D341Med (cell line): Measurements from ENCODE around the gene BRI3.

Source experiments
- DNase-seq: peaks from one replicate; pipeline ENCODE4 v3.0.0; 2012; ENCODE audit warnings: low spot score

The BRI3 gene, protein sequence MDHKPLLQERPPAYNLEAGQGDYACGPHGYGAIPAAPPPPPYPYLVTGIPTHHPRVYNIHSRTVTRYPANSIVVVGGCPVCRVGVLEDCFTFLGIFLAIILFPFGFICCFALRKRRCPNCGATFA

DNA sequence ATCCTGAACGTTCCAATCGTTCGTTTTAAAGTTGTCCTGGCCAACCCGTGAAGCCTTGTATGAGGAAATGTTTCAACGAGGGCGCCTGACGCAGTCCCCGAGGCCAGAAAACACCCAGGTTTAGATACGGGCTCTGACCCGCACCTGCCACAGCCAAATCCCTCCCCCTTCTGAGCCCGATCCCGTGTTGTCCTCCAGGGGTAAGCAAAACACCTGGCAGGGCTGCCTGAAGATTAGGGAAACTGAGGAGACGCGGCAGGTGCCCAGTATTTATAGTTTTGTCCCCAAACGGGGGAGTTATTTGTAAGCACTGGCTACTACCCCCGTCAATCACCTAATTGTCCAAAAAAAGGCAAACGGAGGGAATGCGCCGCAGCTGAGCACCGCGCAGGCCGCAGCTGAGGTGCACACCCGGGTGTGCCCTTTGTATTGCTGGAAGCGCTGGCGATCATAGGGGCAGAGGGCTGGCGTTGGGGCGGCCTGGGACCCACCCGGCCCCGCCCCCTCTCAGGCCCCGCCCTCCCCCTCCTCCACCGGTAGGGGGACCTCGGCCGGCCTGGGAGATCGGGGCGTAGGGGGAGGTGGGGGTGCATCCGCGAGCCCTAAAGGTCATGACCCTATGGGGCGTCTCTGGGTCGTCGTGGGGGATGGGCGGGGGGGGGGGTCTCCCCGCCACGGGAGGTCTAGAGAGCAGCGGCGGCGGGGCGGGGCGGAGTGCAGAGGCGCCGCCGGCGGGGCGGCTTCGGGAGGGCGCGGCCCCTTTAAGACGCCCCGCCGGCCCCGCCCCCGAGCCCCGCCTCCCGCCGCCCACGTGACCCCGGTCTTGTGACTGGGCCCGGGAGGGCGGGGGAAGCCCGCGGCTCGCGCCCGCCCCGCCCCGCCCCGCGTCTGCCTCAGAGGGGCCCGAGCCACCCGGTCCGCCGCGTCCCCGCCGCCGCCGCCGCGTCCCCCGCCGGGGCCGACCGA, at the start of gene BRI3:
Gene BRI3, plus strand, starts transcription at position 896 of the 966 bp plus-strand sequence. CDS start 110 bp downstream, outside the sequence.
- peak; percentile 98 for DNase-seq

DNA sequence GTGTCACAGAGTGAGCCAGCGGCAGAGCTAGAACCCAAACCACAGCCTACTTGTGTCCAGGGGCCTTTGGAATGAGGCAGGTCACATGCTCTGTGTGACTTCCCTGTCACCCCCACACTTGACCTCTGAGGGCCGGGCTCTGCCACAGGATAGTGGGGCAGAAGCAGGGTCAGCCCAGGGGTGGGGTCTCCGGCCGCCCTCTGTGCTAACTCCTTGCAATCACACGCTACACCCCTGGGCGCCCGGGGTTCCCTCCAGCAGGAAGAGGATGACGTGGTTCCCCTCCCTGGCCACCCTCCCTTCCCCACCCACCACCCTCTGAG, 49.3 kb upstream of the BRI3 start:
- no peak for DNase-seq

DNA sequence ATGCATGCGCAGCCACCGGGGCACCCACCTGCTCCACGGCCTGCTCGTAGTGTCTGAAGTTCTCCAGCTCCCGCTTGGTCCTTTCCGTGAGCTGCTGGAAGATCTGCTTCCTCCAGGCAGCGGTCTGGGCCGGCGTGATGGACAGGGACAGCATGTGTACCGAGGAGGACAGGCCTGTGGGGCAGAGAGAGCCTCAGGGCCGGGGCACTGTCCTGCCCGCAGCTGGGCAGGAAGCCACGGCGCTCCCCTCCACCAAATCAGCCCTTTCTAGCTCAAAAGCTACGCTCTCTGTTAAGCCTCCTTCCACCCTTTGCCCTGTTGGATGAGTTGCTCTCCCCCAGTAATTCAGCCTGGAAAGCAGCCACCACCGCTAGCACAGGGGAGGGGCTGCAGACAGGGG, 48.7 kb upstream of the BRI3 start:
- DNase-seq = no peak

DNA sequence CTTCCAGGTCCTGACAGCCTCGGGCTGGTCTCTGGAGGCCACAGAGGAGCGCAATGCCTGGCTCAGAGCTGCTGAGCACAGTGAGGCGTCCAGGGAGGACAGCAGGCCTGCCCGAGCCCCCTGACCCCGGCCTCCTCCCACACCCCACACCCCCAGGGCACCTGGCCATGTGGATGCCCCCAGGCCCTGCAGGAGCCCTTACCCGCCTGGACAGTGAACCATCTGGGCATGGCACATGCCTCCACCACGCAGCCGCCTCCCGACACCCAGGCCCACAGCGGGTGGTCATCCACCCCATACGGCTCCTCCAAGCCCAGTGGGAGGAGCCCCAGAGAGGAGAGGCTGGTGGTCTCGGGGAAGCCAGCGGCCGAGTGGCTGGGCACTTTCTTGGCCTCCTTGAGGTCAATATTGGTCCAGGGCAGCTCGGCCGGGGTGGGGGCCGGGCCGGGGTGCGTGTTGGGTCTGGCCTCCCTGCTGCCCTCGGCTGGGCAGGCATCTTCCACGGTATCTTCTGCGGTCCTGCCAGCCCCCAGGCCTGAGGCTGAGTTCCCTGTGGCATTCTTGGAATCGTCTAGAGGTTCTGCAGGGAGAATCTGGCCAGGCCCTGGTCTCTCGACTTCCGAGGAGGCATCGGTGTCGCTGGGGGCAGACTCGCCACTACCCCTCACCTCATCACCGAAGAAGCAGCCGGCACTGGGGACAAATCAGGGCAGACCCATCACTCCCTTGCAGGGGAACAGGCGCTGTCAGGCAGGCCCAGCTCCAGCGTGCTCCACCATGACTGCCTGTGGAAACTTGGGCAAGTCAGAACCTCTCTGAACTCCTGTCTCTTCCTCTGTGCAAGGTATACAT, 48.0 kb upstream of the BRI3 start:
- DNase-seq = no peak

DNA sequence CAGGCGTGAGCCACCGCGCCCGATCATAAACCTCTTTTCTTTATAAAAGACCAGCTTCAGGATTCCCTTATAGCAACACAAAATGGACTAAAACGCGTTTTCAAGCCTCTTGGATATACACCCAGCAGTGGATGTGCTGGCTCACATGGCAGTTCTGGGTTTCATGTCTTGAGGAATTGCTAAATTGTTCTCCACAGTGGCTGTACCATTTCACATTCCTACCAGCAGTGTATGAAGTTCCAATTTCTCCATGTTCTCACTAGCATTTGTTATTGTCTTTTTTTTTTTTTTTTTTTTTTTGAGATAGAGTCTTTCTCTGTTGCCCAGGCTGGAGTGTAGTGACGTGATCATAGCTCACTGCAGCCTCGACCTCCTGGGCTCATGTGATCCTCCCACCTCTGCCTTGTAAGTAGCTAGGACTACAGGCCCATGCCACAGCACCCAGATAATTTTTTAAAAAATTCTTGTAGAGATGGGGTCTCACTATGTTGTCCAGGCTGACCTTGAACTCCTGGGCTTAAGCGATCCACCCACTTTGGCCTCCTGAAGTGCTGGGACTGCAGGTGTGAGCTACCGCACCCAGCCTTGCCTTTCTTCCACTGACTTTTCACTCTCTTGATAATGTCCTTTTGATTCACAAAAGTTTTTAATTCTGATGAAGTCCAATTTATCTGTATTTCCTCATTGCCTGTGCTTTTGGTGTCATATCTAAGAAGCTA, 46.9 kb upstream of the BRI3 start:
- no peak for DNase-seq

DNA sequence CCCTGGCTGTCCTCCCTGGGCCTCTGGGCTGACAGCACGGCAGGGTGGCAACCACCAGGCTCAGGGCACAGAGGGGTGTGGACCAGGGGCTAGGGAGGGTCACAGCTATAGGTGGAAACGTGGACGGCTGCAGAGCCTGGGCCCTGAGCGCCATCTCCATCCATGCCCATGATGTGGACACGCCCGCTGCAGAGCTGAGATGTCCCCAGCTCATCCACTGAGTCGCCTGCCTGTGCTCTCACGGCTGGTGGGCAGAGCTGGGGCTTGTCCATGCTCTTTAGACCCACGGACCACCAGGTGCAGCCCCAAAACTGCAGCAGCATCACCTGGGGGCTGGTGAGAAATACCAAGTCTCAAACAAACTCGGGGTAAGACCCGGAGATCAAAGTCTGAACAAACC, 45.6 kb upstream of the BRI3 start:
- no peak for DNase-seq

DNA sequence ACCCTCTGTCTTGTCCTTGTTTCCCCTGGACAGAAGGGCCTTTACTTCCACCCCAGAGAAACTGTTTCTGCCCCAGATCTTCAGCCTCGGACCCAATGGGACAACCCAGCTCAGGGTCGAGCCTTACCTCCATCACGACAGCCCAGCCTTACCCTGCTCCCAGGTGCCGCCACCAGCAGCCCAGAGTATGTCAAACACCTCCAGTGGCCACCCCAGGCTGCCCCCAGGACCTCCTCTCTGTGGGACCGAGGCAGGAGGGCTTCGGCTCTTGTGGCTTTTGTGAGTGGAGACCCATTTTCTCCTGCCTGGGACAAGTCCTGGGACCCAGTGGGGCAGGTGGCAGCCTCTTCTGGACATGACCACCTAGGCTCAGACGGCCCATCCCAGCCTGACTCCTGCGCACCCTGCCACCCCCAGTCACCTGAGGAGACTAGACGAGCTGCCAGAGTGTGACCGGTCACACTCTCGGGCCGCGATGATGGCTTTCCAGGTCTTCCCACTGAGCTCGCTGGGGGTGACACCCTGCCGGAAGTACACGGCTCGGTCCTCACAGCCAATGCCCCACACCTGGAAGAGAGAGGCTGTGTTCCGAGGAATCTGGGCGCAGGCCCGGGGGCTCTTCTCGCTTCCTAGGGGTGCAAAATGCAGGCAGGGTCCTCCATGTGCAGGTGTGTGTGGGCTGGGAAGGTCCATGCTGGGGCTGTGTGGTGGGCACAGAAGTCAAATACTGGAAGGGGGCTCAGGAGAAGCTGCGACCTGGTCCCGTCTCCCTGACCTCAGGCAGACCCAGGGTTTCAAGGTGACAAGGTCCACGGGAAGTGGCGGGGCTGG, 44.9 kb upstream of the BRI3 start:
- DNase-seq = no peak

DNA sequence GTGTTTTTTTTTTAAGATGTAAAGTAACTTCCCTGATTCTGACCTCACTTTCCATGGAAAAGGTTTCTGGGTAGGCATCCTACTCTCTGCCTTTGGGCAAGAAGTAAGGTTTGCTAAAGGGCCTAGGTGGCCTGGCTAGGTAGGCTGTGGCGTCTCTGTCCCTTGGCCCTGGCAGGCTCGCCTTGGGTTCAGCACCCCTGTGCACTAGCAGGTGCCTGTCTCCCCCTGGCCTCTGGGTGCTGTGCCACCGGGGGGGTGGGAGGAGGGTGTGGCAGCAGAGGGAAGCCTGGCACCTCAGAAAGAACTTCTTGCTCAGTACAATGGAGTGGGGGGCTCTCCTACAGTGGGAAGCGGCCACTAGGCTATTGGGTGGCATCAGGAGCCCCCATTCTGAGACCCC, 43.4 kb upstream of the BRI3 start:
- peak; percentile 6 for DNase-seq

DNA sequence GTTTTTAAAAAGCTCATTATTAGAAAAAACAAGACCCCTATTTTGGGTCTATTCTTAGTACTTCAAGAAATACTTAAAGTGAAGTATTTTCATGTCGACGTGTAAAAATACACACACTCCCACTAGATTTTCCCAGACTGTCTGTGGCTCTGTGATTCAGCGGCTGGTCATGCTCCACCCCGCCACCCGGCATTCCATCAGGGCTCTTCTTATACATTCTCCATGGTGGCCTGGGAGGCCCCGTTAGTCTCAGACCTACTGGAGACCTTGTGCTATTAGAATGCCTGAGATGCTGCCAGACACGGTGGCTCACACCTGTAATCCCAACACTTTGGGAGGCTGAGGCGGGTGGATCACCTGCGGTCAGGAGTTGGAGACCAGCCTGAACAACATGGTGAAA, 42.5 kb upstream of the BRI3 start:
- DNase-seq = no peak

DNA sequence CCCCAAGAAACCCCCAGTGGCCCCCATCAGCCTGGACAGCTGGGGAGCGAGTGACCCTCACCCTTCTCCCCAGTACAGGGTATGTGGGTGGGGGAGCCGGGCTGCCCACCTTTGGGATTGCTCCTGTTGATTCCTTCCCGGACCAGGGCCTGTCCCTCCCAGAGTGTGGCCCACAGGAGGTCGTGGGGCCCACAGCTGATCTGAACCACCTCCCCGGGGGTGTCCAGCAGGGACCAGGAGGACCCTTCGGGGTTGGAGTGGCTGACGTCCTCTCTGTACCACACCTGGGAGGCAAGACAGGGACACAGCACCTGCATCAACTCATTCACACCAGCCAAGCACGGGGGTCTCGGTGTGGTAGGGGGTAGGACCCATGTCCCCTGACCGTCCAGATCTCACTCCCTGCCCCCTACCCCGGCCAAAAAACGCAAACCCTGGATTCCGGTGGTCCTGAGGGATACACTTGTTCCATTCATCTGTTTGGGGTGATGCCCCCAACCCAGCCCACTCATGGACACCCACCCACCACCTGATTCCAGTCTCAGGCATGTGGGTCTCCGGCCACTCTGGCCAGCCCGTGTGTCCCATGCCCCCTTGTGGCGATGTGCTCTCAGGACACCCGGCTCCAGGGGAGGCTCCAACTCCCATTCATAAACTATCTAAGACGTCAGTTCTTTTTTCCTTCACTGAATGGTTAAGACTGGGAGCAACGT, 40.4 kb upstream of the BRI3 start:
- DNase-seq = peak; percentile 77

DNA sequence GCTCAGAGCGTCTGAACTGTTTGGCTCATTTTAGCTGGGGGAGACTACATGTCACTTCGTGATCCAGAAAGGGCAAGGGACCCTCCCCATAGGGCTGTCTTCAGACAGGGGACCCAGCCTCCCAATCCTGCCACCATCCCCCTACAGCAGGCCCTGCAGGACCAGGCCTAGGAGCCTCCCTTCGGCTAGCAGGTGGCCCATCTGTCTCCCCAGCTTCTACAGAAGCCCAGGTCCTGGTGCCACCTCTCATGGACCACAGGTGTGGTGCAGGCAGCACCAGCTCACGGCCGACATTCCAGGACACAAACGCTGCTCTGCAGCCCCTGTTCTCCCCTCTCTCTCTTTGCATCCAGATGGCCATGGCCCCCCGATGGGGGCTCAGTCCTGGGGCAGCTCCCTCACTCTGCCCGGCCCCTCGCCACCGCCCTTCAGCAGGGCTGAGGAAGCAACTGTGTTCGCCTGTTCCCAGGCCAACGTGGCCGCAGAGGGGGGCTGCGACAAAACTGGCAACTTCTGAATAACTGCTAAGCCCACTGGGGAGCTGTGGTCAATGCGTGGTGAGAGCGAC, 39.7 kb upstream of the BRI3 start:
- DNase-seq = no peak

DNA sequence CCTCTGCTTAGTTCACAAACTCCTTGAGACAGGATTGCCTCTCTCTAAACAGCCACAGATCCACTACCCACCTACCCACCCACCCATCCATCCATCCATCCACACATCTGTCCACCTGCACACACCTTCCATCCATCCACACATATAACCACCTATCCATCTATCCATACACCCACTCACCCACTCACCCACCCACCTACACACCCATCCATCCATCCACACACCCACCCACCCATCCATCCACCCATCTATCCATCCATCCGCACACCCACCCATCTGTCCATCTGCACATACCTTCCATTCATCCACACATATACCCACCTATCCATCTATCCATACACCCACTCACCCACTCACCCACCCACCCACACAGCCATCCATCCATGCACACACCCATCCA, 39.1 kb upstream of the BRI3 start:
- DNase-seq = no peak

DNA sequence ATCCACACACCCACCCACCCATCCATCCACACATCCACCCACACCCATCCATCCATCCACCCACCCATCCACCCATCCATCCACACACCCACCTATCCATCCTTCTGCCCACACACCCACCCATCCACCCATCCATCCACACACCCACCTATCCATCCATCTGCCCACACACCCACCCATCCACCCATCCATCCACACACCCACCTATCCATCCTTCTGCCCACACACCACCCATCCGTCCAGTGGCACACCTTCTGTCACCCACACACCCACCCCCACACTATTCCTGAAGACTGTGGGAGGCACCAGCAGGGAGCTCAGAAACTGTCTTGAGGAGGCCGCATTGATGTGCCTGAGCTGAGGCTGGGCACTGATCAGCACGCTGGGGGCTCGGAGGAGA, 38.6 kb upstream of the BRI3 start:
- DNase-seq = no peak

DNA sequence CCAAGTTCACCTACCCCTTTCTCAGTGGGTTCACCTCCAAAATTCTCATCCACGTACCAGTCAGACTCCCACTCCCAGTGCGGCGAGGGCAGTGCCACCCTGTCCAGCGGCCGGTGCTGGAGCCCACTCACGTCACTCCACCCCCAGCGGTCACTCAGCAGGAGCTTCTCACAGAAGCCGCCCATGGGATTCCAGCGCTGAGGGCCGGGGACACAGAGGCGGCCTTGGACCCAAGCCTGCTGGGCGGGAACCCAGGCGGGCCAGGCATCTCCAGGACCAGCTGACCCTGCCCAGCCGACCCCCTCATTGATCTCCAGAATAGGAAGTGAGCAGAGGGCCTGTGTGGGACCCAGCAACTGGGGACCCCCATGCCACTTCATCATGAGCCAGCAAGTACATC, 36.6 kb upstream of the BRI3 start:
- DNase-seq = no peak

DNA sequence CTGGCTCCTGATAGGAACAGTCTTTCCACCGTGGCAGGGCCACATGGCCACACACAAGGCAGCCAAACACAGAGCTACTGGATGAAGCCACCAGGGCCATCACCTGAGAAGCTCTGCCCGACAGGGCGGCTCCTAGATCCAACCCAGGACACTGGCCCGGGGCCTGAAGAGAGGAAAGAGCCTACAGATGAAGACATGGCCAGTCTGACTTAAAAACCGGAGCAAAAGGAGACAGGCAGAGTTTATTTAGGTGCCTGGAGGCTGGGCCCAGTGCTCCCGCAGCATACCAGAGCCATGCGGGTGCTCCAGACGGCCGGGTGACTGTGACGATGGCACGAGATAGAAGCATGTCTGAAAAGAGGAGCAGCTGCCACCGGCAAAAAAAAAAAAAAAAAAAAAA, 33.3 kb upstream of the BRI3 start:
- no peak for DNase-seq

DNA sequence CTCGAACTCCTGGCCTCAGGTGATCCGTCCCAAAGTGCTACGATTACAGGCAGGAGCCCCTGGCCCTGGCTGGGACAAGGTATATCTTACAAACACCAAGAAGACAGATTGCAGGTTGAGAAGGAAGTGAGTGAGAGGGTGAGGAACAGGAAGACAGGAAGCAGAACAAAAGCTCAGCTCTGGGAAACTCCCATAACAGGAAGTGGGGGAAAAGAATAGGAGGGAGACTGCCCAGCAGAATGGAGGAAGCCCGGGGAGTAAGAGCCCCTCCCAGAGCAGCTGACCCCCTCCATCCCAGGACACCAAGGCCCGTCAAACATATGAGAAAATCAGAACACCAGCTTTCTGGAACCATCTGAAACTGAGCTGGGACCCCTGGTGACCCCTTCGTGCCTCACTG, 32.4 kb upstream of the BRI3 start:
- DNase-seq = no peak

DNA sequence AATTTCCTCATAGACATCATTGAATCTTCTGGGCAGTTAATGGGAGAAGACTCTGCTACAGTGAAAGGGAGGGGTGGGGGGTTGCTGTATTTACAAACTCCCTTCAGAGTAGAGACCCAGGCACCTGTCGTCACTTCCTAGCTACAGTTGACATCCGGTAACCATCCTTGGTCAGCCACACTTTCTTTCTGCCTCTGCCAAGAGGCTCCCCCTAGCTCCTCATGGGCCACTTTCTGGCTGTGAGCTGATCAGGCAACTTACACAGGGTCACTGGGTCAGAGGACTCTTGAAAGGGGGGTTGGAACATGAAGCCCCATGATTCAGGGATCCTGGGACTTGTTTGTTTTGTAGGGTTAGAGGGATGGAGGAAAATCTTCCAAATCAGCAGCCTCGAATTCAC, 30.7 kb upstream of the BRI3 start:
- DNase-seq = no peak

DNA sequence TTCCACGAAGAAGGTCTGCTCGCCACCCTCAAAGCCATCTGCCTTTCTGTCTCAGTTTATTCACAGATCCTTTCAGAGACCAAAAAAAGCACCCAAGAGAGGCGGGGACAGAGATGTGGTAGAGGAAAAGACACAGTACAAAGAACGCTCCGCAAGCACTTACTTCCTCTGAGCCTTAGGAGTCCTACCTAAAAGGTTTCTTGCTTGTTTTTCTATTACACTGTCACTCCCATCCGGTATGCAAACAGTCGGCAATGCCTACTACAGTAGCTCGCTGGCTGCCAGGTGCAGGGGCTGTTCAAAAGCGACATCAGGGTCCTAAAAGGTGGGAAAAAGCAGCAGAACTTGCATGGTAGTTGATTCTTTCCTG, 30.3 kb upstream of the BRI3 start:
- no peak for DNase-seq

DNA sequence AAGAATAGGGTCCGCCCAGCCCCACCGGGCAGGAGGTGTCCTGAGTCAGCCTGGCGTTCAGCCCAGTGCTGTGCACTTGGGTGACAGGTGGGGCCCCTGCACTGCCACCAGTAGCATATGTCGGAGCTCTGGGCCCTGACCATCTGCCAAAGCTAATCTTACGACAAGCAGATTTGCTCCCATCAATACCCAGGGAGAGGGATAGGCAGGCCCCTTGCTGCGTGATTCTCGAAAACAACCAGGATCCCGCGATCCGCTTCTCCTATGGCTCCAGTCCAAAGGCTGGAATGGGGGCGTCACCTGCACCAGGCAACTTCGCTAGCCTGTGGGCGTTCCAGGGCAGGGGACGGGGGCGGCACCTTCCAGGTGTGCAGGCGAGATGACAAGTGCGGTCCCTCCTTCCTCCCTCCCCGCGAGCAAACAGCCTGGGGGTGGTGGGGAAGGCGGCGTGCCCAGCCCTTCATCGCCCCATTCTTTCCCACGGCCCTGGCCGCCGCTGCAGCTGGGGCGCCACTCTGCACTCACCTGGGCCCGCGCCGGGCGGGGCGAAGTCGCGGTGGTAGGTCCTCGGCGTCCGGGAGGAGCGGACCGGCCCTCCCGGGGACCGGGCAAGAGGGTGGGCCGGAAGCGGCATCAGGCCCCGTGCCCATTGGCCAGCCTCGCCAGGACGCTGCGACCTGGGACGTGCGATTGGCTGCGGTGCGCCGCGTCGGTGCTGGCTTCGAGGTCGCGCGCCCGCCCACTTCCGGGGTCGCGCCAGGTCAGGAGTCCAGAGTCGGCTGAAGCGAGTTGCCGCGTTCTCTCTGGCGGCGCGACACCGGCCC, 29.7 kb upstream of the BRI3 start, which contains the start of gene TECPR1:
Gene TECPR1, minus strand, starts transcription at position 632 of the 824 bp plus-strand sequence. CDS start 6,086 bp downstream, outside the sequence.
- peak; percentile 99 for DNase-seq
